ENCODE data around the gene SMG5. TPM values are rescaled to one million over a fixed set of nuclear protein-coding genes. Genes with fewer than 3 reads are reported as not detected.

Gene SMG5
- total and polyA plus RNA-seq, 2 experiments from 2014 or later: 25.9 to 118 TPM

DNA sequence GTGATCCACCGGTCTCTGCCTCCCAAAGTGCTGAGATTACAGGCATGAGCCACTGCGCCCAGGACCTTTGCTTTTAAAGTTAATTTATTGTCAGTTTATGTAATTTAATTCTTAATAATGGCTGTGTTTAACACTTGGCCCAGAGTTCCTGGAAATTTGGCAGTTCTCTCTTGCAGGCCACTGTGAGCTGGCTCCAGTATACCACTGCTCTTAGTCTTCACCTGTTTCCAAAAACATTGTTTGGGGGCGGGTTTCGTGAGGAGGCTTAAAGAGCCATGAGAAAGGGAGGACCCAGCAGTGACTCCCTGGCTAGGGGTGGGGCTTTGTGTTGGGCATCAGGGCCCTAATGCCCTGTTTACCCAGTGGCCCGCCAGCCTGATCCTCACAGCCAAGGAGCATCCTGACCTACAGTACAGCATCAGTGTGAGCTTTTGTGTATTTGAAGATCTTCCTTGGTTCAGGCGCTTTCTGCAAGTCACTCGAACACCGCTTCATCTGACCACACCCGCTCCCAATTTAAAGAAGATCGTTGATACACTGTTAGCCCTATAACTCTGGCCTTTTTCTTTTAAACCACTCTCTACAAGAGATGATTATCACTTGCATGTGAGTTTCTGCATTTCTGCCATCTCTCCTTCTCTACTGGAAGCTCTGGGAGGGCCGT is 52.7 kb downstream of the SMG5 start (continued):
- TF ChIP-seq ZNF114 (CRISPR knock-in tag; IDR thresholded peaks at IDR 0.05): no peak
- TF ChIP-seq ZNF331 (CRISPR knock-in tag; IDR thresholded peaks at IDR 0.05; ENCODE audit: low read depth): no peak
- no peak for TF ChIP-seq EZH2phosphoT487 (IDR thresholded peaks at IDR 0.05; ENCODE audit: unreplicated experiment)
- TF ChIP-seq, protein P1, sequence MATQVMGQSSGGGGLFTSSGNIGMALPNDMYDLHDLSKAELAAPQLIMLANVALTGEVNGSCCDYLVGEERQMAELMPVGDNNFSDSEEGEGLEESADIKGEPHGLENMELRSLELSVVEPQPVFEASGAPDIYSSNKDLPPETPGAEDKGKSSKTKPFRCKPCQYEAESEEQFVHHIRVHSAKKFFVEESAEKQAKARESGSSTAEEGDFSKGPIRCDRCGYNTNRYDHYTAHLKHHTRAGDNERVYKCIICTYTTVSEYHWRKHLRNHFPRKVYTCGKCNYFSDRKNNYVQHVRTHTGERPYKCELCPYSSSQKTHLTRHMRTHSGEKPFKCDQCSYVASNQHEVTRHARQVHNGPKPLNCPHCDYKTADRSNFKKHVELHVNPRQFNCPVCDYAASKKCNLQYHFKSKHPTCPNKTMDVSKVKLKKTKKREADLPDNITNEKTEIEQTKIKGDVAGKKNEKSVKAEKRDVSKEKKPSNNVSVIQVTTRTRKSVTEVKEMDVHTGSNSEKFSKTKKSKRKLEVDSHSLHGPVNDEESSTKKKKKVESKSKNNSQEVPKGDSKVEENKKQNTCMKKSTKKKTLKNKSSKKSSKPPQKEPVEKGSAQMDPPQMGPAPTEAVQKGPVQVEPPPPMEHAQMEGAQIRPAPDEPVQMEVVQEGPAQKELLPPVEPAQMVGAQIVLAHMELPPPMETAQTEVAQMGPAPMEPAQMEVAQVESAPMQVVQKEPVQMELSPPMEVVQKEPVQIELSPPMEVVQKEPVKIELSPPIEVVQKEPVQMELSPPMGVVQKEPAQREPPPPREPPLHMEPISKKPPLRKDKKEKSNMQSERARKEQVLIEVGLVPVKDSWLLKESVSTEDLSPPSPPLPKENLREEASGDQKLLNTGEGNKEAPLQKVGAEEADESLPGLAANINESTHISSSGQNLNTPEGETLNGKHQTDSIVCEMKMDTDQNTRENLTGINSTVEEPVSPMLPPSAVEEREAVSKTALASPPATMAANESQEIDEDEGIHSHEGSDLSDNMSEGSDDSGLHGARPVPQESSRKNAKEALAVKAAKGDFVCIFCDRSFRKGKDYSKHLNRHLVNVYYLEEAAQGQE (IDR thresholded peaks at IDR 0.05; ENCODE audit: unreplicated experiment): no peak
- TF ChIP-seq, protein P2, sequence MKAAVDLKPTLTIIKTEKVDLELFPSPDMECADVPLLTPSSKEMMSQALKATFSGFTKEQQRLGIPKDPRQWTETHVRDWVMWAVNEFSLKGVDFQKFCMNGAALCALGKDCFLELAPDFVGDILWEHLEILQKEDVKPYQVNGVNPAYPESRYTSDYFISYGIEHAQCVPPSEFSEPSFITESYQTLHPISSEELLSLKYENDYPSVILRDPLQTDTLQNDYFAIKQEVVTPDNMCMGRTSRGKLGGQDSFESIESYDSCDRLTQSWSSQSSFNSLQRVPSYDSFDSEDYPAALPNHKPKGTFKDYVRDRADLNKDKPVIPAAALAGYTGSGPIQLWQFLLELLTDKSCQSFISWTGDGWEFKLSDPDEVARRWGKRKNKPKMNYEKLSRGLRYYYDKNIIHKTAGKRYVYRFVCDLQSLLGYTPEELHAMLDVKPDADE (IDR thresholded peaks at IDR 0.05): no peak
- TF ChIP-seq JUNB (IDR thresholded peaks at IDR 0.05; ENCODE audit: unreplicated experiment): no peak

- Histone ChIP-seq H3F3A (replicated peaks; ENCODE audit: low read depth) (peaks cover 24% of the 10 kb centered on the region), H3K4me2 (no peak overlapping the region), H2AFZ (no peak overlapping the region), H3K27me3 (ENCODE audit: insufficient read depth) (no peaks in the 10 kb centered on the region), H3K4me3 (no peak overlapping the region), H3K36me3 (ENCODE audit: insufficient read depth) (peaks cover 16% of the 10 kb centered on the region; the same call in 1 of the 2 replicates), H3K27ac (ENCODE audit: low read depth) (no peak overlapping the region), H3K9me2 (ENCODE audit: insufficient read depth) (no peaks in the 10 kb centered on the region), H4K20me1 (replicated peaks; ENCODE audit: insufficient read depth) (no peaks in the 10 kb centered on the region), H3K4me1 (ENCODE audit: insufficient read depth) (no peaks in the 10 kb centered on the region), H3K79me2 (replicated peaks; ENCODE audit: insufficient read depth) (0 out of 2 replicates have a peak, but pooled peaks cover 5% of the 10 kb centered on the region)
- Mint-ChIP-seq H3K4me1 (peaks cover 4% of the 10 kb centered on the region; the same call in 2 of the 3 replicates), H3K27me3 (ENCODE audit: insufficient read depth, low read depth, poor library complexity) (peaks cover 6% of the 10 kb centered on the region), H3K27ac (no peak overlapping the region), H3K4me3 (no peak overlapping the region), H3K36me3 (ENCODE audit: low read depth) (peaks cover 34% of the 10 kb centered on the region), H3K9me3 (no peaks in the 10 kb centered on the region)
- ATAC-seq (no peak), DNase-seq (ENCODE audit: low spot score) (no peak)
- TF ChIP-seq STAT1 (IDR thresholded peaks at IDR 0.05; ENCODE audit: unreplicated experiment) (no peak), ZNF462 (CRISPR knock-in tag; IDR thresholded peaks at IDR 0.05) (no peak)
- TF ChIP-seq, protein P2 (IDR thresholded peaks at IDR 0.05): no peak
- TF ChIP-seq, protein P1 (IDR thresholded peaks at IDR 0.05; ENCODE audit: unreplicated experiment): no peak
Measured at GRCh38 chr1:156228501-156228900, 54.1 kb downstream of the SMG5 start.

Data from GM23338 (cell line).